GM23338 (cell line): ENCODE results near the gene SLC1A3.

ENCODE experiments used
- CREB1 ChIP-seq: fragments of 250-450 bp; sonication (Bioruptor Pico); IDR thresholded peaks from 2 replicates; pipeline ENCODE4 v1.5.0; 2020; ENCODE audit warnings: low read depth, mild to moderate bottlenecking, moderate library complexity
- EZH2 ChIP-seq: fragments of 200-600 bp; sonication (generic); IDR thresholded peaks from one replicate; pipeline ENCODE4 v1.8.0; 2017; ENCODE audit warnings: antibody characterized with exemption, mild to moderate bottlenecking, low read depth; ENCODE audit not compliant: unreplicated experiment
- EZH2phosphoT487 ChIP-seq: fragments of 200-600 bp; sonication (generic); IDR thresholded peaks from one replicate; pipeline ENCODE4 v1.8.1; 2018; ENCODE audit warnings: antibody characterized with exemption; ENCODE audit not compliant: unreplicated experiment
- JUNB ChIP-seq: IDR thresholded peaks from one replicate; pipeline ENCODE4 v1.6.1; 2016; ENCODE audit warnings: antibody characterized with exemption; ENCODE audit not compliant: unreplicated experiment
- NANOG ChIP-seq: IDR thresholded peaks from 2 replicates; pipeline ENCODE4 v1.6.1; 2016; ENCODE audit warnings: antibody characterized with exemption, borderline replicate concordance
- POLR2AphosphoS5 ChIP-seq: IDR thresholded peaks from 2 replicates; pipeline ENCODE4 v1.6.1; 2016; ENCODE audit warnings: antibody characterized with exemption, low read depth
- STAT1 ChIP-seq: IDR thresholded peaks from one replicate; pipeline ENCODE4 v1.6.1; 2016; ENCODE audit warnings: antibody characterized with exemption; ENCODE audit not compliant: unreplicated experiment
- ZNF114 ChIP-seq: fragments of 250-450 bp; sonication (Bioruptor Pico); IDR thresholded peaks from 2 replicates; pipeline ENCODE4 v1.5.0; 2020; ENCODE audit warnings: mild to moderate bottlenecking, moderate library complexity
- ZNF331 ChIP-seq: fragments of 250-450 bp; sonication (Bioruptor Pico); IDR thresholded peaks from 2 replicates; pipeline ENCODE4 v1.5.0; 2020; ENCODE audit warnings: low read depth, mild to moderate bottlenecking, moderate library complexity
- TF ChIP-seq, protein P1 (sequence below): IDR thresholded peaks from one replicate; pipeline ENCODE4 v1.6.1; 2018; ENCODE audit warnings: antibody characterized with exemption; ENCODE audit not compliant: unreplicated experiment
- TF ChIP-seq, protein P2 (sequence below), 2 experiments: fragments of 200-600 bp in 1 of 2; sonication (generic) in 1 of 2; conservative IDR thresholded peaks; 2 replicates each; pipeline versions ENCODE4 v1.5.1 to v1.6.1; 2016 to 2017; ENCODE audit warnings: antibody characterized with exemption in 2 of 2, low read depth in 2 of 2, mild to moderate bottlenecking in 2 of 2, moderate library complexity in 1 of 2
- TF ChIP-seq, protein P3 (sequence below): IDR thresholded peaks from 2 replicates; pipeline ENCODE4 v1.6.1; 2016; ENCODE audit warnings: antibody characterized with exemption
- TF ChIP-seq, protein P4 (sequence below): fragments of 250-450 bp; sonication (Bioruptor Pico); IDR thresholded peaks from 2 replicates; pipeline ENCODE4 v1.5.0; 2020; ENCODE audit warnings: mild to moderate bottlenecking, moderate library complexity

DNA sequence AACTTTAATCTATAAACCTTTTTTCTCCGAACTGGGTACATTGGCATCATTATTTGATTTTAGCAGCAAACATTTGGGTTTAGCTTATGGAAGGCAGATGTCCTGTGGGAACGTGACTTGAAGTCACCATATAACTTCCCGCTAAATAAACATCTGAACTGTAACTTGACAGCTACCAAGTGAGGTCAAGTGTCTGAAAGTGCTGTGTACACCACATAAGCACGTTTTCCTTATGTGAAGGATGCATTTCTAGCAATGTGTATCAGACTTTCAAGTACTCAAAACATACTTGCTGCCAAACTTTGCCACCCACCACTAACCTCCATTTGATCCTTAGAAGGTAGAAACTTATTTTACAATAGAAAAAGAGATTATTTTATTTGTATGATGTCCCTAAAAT lies 35.7 kb downstream of the SLC1A3 start:
- TF ChIP-seq, protein P1, sequence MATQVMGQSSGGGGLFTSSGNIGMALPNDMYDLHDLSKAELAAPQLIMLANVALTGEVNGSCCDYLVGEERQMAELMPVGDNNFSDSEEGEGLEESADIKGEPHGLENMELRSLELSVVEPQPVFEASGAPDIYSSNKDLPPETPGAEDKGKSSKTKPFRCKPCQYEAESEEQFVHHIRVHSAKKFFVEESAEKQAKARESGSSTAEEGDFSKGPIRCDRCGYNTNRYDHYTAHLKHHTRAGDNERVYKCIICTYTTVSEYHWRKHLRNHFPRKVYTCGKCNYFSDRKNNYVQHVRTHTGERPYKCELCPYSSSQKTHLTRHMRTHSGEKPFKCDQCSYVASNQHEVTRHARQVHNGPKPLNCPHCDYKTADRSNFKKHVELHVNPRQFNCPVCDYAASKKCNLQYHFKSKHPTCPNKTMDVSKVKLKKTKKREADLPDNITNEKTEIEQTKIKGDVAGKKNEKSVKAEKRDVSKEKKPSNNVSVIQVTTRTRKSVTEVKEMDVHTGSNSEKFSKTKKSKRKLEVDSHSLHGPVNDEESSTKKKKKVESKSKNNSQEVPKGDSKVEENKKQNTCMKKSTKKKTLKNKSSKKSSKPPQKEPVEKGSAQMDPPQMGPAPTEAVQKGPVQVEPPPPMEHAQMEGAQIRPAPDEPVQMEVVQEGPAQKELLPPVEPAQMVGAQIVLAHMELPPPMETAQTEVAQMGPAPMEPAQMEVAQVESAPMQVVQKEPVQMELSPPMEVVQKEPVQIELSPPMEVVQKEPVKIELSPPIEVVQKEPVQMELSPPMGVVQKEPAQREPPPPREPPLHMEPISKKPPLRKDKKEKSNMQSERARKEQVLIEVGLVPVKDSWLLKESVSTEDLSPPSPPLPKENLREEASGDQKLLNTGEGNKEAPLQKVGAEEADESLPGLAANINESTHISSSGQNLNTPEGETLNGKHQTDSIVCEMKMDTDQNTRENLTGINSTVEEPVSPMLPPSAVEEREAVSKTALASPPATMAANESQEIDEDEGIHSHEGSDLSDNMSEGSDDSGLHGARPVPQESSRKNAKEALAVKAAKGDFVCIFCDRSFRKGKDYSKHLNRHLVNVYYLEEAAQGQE: no peak
- TF ChIP-seq CREB1 (no peak), EZH2phosphoT487 (no peak), EZH2 (no peak), POLR2AphosphoS5 (no peak), JUNB (no peak), ZNF114 (CRISPR knock-in tag) (no peak), NANOG (no peak), ZNF331 (CRISPR knock-in tag) (no peak), STAT1 (no peak)
- TF ChIP-seq, protein P2, sequence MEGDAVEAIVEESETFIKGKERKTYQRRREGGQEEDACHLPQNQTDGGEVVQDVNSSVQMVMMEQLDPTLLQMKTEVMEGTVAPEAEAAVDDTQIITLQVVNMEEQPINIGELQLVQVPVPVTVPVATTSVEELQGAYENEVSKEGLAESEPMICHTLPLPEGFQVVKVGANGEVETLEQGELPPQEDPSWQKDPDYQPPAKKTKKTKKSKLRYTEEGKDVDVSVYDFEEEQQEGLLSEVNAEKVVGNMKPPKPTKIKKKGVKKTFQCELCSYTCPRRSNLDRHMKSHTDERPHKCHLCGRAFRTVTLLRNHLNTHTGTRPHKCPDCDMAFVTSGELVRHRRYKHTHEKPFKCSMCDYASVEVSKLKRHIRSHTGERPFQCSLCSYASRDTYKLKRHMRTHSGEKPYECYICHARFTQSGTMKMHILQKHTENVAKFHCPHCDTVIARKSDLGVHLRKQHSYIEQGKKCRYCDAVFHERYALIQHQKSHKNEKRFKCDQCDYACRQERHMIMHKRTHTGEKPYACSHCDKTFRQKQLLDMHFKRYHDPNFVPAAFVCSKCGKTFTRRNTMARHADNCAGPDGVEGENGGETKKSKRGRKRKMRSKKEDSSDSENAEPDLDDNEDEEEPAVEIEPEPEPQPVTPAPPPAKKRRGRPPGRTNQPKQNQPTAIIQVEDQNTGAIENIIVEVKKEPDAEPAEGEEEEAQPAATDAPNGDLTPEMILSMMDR (conservative IDR thresholded peaks at IDR 0.05; ENCODE audit: low read depth in 2 of 2): no peak
- TF ChIP-seq, protein P3, sequence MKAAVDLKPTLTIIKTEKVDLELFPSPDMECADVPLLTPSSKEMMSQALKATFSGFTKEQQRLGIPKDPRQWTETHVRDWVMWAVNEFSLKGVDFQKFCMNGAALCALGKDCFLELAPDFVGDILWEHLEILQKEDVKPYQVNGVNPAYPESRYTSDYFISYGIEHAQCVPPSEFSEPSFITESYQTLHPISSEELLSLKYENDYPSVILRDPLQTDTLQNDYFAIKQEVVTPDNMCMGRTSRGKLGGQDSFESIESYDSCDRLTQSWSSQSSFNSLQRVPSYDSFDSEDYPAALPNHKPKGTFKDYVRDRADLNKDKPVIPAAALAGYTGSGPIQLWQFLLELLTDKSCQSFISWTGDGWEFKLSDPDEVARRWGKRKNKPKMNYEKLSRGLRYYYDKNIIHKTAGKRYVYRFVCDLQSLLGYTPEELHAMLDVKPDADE: no peak
- TF ChIP-seq, protein P4, sequence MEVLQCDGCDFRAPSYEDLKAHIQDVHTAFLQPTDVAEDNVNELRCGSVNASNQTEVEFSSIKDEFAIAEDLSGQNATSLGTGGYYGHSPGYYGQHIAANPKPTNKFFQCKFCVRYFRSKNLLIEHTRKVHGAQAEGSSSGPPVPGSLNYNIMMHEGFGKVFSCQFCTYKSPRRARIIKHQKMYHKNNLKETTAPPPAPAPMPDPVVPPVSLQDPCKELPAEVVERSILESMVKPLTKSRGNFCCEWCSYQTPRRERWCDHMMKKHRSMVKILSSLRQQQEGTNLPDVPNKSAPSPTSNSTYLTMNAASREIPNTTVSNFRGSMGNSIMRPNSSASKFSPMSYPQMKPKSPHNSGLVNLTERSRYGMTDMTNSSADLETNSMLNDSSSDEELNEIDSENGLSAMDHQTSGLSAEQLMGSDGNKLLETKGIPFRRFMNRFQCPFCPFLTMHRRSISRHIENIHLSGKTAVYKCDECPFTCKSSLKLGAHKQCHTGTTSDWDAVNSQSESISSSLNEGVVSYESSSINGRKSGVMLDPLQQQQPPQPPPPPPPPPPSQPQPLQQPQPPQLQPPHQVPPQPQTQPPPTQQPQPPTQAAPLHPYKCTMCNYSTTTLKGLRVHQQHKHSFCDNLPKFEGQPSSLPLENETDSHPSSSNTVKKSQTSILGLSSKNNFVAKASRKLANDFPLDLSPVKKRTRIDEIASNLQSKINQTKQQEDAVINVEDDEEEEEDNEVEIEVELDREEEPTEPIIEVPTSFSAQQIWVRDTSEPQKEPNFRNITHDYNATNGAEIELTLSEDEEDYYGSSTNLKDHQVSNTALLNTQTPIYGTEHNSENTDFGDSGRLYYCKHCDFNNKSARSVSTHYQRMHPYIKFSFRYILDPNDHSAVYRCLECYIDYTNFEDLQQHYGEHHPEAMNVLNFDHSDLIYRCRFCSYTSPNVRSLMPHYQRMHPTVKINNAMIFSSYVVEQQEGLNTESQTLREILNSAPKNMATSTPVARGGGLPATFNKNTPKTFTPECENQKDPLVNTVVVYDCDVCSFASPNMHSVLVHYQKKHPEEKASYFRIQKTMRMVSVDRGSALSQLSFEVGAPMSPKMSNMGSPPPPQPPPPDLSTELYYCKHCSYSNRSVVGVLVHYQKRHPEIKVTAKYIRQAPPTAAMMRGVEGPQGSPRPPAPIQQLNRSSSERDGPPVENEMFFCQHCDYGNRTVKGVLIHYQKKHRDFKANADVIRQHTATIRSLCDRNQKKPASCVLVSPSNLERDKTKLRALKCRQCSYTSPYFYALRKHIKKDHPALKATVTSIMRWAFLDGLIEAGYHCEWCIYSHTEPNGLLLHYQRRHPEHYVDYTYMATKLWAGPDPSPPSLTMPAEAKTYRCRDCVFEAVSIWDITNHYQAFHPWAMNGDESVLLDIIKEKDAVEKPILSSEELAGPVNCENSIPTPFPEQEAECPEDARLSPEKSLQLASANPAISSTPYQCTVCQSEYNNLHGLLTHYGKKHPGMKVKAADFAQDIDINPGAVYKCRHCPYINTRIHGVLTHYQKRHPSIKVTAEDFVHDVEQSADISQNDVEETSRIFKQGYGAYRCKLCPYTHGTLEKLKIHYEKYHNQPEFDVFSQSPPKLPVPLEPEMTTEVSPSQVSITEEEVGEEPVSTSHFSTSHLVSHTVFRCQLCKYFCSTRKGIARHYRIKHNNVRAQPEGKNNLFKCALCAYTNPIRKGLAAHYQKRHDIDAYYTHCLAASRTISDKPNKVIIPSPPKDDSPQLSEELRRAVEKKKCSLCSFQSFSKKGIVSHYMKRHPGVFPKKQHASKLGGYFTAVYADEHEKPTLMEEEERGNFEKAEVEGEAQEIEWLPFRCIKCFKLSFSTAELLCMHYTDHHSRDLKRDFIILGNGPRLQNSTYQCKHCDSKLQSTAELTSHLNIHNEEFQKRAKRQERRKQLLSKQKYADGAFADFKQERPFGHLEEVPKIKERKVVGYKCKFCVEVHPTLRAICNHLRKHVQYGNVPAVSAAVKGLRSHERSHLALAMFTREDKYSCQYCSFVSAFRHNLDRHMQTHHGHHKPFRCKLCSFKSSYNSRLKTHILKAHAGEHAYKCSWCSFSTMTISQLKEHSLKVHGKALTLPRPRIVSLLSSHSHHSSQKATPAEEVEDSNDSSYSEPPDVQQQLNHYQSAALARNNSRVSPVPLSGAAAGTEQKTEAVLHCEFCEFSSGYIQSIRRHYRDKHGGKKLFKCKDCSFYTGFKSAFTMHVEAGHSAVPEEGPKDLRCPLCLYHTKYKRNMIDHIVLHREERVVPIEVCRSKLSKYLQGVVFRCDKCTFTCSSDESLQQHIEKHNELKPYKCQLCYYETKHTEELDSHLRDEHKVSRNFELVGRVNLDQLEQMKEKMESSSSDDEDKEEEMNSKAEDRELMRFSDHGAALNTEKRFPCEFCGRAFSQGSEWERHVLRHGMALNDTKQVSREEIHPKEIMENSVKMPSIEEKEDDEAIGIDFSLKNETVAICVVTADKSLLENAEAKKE (CRISPR knock-in tag): no peak
